Epithelial cell of esophagus (primary cell): ENCODE data around the gene HAL.

Experiments used
- DNase-seq: peaks from one replicate; pipeline ENCODE4 v3.0.0; 2010; ENCODE audit warnings: low read depth
- H3K4me3 ChIP-seq: 2 replicates; pipeline ENCODE4 v1.5.1; 2011; ENCODE audit warnings: mild to moderate bottlenecking, low read length, control low read depth
- CTCF ChIP-seq: IDR thresholded peaks from 2 replicates; pipeline ENCODE4 v1.5.1; 2011; ENCODE audit warnings: low read depth, mild to moderate bottlenecking, low read length, control low read depth, inconsistent platforms; ENCODE audit not compliant: insufficient read depth; ENCODE audit errors: missing control alignments

Gene HAL

GRCh38 chr12:95996034-95996658 is at the start of gene HAL:
Gene HAL, minus strand, starts transcription at chr12:95996344. Its CDS starts 434 bp downstream, at chr12:95995910.
- DNase-seq: peak; percentile 40
- no peak for TF ChIP-seq CTCF
- no peak within 1 kb of the TSS for H3K4me3 ChIP-seq

GRCh38 chr12:96045566-96045965 is 49.4 kb upstream of the HAL start:
- no peak for TF ChIP-seq CTCF
- DNase-seq: no peak
- H3K4me3 ChIP-seq: no peak overlapping the region

- H3K4me3 ChIP-seq: no peak overlapping the region
- DNase-seq: no peak
Measured at GRCh38 chr12:96044943-96045290, 48.8 kb upstream of the HAL start.

GRCh38 chr12:96044017-96044942 is 48.1 kb upstream of the HAL start:
- DNase-seq: peak; percentile 46
- no peak overlapping the region for H3K4me3 ChIP-seq
- TF ChIP-seq CTCF: no peak

More at GRCh38 chr12:96044943-96045290, 48.8 kb upstream of the HAL start:
- no peak for TF ChIP-seq CTCF

GRCh38 chr12:96041181-96041580 is 45.0 kb upstream of the HAL start:
- DNase-seq: no peak
- H3K4me3 ChIP-seq: no peak overlapping the region
- TF ChIP-seq CTCF: no peak

- DNase-seq: no peak
- H3K4me3 ChIP-seq: no peak overlapping the region
- no peak for TF ChIP-seq CTCF
Measured at GRCh38 chr12:96040305-96041133, 44.4 kb upstream of the HAL start.
